GM10266 (cell line): ENCODE results near the gene MICAL3.
"Not testable (repeated sequence)": the region's sequence is repeated elsewhere in the genome, so short reads cannot be mapped to it uniquely, and the experiment has no call there.

Experiments used
- DNase-seq: peaks from one replicate; pipeline ENCODE4 v3.0.0; 2012; ENCODE audit errors: extremely low spot score
- CTCF ChIP-seq: IDR thresholded peaks from 2 replicates; pipeline ENCODE4 v1.5.1; 2012; ENCODE audit warnings: mild to moderate bottlenecking, low read depth; ENCODE audit not compliant: control insufficient read depth, insufficient read depth; ENCODE audit errors: missing control alignments

MICAL3 gene

GRCh38 chr22:18069041-18069440 lies 44.7 kb upstream of the MICAL3 start:
- no peak for DNase-seq
- no peak for TF ChIP-seq CTCF

GRCh38 chr22:18068381-18068988 lies 44.1 kb upstream of the MICAL3 start:
- no peak for DNase-seq
- no peak for TF ChIP-seq CTCF

GRCh38 chr22:18067548-18068341 lies 43.4 kb upstream of the MICAL3 start:
- no peak for TF ChIP-seq CTCF
- no peak for DNase-seq

- TF ChIP-seq CTCF, result no peak
- no peak for DNase-seq
Measured at GRCh38 chr22:18067121-18067520, 42.8 kb upstream of the MICAL3 start.

- TF ChIP-seq CTCF, result no peak
- DNase-seq, result no peak
Measured at GRCh38 chr22:18066181-18066859, 42.0 kb upstream of the MICAL3 start.

- DNase-seq, result no peak
- peak; percentile 11 for TF ChIP-seq CTCF
Measured at GRCh38 chr22:18065256-18065655, 40.9 kb upstream of the MICAL3 start.

GRCh38 chr22:18064636-18065035 lies 40.3 kb upstream of the MICAL3 start:
- no peak for DNase-seq
- no peak for TF ChIP-seq CTCF

GRCh38 chr22:18063715-18064114 lies 39.4 kb upstream of the MICAL3 start:
- DNase-seq, result not testable (repeated sequence)
